HepG2 (cell line): ENCODE results near the gene ACYP2. TPM values are rescaled to one million over a fixed set of nuclear protein-coding genes. Genes with fewer than 3 reads are reported as not detected.

Source experiments
- ATAC-seq: fragments of 200-7000 bp; cut with Tn5 transposase; 3 replicates; pipeline ENCODE4 v1.9.1; 2020; ENCODE audit warnings: mild to moderate bottlenecking, moderate library complexity
- BruUV-seq: library from RNA; stranded (reverse); fragments of 400-500 nt; replicated peaks from 2 replicates; lab custom pipeline; 2021; lab: Mats Ljungman, UMichigan
- CTCF ChIA-PET: fragments of 300-600 bp; formaldehyde crosslinking; extraction: SDS; loops from one replicate; lab custom pipeline; 2021; ENCODE audit warnings: low total read pairs, inconsistent platforms, low intra/inter-chr PET ratio; lab: Yijun Ruan, JAX
- POLR2A ChIA-PET: fragments of 350-600 bp; sonication (Branson Sonifier 250); formaldehyde crosslinking; loops from one replicate; lab custom pipeline; 2020; ENCODE audit warnings: antibody characterized with exemption, inconsistent platforms; lab: Yijun Ruan, JAX
- DNase-seq: peaks from one replicate; pipeline ENCODE4 v3.0.0-alpha.2; 2015; ENCODE audit warnings: low spot score
- FAIRE-seq: peaks from 3 replicates; lab custom pipeline; 2011; peaks lifted over from hg19 to GRCh38; lab: Jason Lieb, UNC
- H2AFZ ChIP-seq: one replicate; pipeline ENCODE4 v1.6.1; 2011; ENCODE audit warnings: low read length, inconsistent platforms
- H3K27ac ChIP-seq: fragments of 300-600 bp; 3 replicates; pipeline ENCODE4 v1.8.0; 2011; ENCODE audit warnings: mixed run types, mild to moderate bottlenecking, mixed read lengths, low read length, inconsistent platforms; ENCODE audit not compliant: insufficient read depth; ENCODE audit errors: extremely low read length
- H3K27me3 ChIP-seq, 2 experiments: fragments of 200-600 bp in 1 of 2; 2 replicates in 1 of 2; 3 replicates in 1 of 2; pipeline versions ENCODE4 v1.6.0 to v1.8.0; 2011; ENCODE audit warnings: low read length in 2 of 2, mild to moderate bottlenecking in 2 of 2, moderate library complexity in 2 of 2, inconsistent platforms in 1 of 2; ENCODE audit not compliant: insufficient read depth in 2 of 2, control insufficient read depth in 1 of 2
- H3K36me3 ChIP-seq, 2 experiments: fragments of 200-600 bp in 1 of 2; replicated peaks in 1 of 2; 2 replicates in 1 of 2; 3 replicates in 1 of 2; pipeline versions ENCODE4 v1.5.1 to v1.8.0; 2011; ENCODE audit warnings: low read length in 2 of 2, inconsistent platforms in 1 of 2; ENCODE audit not compliant: insufficient read depth in 2 of 2, control insufficient read depth in 1 of 2
- H3K4me1 ChIP-seq: 2 replicates; pipeline ENCODE4 v1.5.1; 2012; ENCODE audit warnings: low read length, inconsistent platforms; ENCODE audit not compliant: insufficient read depth
- H3K4me2 ChIP-seq: 2 replicates; pipeline ENCODE4 v1.6.0; 2011; ENCODE audit warnings: low read depth, low read length, inconsistent platforms
- H3K4me3 ChIP-seq, 3 experiments: fragments of 200-600 bp in 1 of 3; sonication (generic), shearing (Covaris generic) in 1 of 3; replicated peaks in 1 of 3; 2 replicates each; pipeline ENCODE4 v1.5.1; 2011 to 2016; ENCODE audit warnings: low read length in 3 of 3, inconsistent platforms in 2 of 3, low read depth in 2 of 3, mild to moderate bottlenecking in 2 of 3, control low read depth in 1 of 3, mixed read lengths in 1 of 3; ENCODE audit not compliant: insufficient read depth in 1 of 3
- H3K79me2 ChIP-seq: one replicate; pipeline ENCODE4 v1.6.1; 2011; ENCODE audit warnings: low read length, inconsistent platforms; ENCODE audit not compliant: insufficient read depth
- H3K9ac ChIP-seq: 2 replicates; pipeline ENCODE4 v1.6.0; 2011; ENCODE audit warnings: mild to moderate bottlenecking, low read depth, low read length, inconsistent platforms; ENCODE audit not compliant: insufficient read depth
- H3K9me3 ChIP-seq: 2 replicates; pipeline ENCODE4 v1.5.1; 2012; ENCODE audit warnings: mild to moderate bottlenecking, low read length
- H4K20me1 ChIP-seq: 2 replicates; pipeline ENCODE4 v1.6.0; 2011; ENCODE audit warnings: inconsistent platforms, mild to moderate bottlenecking, low read length, moderate library complexity; ENCODE audit not compliant: insufficient read depth
- ETV6 ChIP-seq: sonication (generic); formaldehyde crosslinking; conservative IDR thresholded peaks from 2 replicates; pipeline ENCODE4 v1.4.0; 2020; ENCODE audit warnings: missing genetic modification reagents
- HMG20B ChIP-seq: conservative IDR thresholded peaks from 2 replicates; pipeline ENCODE4 v1.6.1; 2016; ENCODE audit warnings: missing genetic modification reagents, missing compliant biosample characterization
- NCOA2 ChIP-seq: sonication (generic); formaldehyde crosslinking; IDR thresholded peaks from 2 replicates; pipeline ENCODE4 v1.8.0; 2022; ENCODE audit warnings: inconsistent platforms
- ZBTB33 ChIP-seq: sonication (generic); formaldehyde crosslinking; IDR thresholded peaks from 2 replicates; pipeline ENCODE4 v1.4.0; 2020; ENCODE audit warnings: missing genetic modification reagents
- ZNF232 ChIP-seq: sonication (generic); formaldehyde crosslinking; IDR thresholded peaks from 2 replicates; pipeline ENCODE4 v1.4.0; 2020; ENCODE audit warnings: missing genetic modification reagents, borderline replicate concordance
- ZNF547 ChIP-seq: sonication (generic); formaldehyde crosslinking; IDR thresholded peaks from 2 replicates; pipeline ENCODE4 v1.5.1; 2020; ENCODE audit warnings: mild to moderate bottlenecking, missing genetic modification reagents
- ZNF557 ChIP-seq: sonication (generic); formaldehyde crosslinking; IDR thresholded peaks from 2 replicates; pipeline ENCODE4 v1.4.0; 2020; ENCODE audit warnings: missing genetic modification reagents
- WGBS: methylation state at CpG from one replicate; pipeline ENCODE4 v1.1.6; 2017; ENCODE audit warnings: low lambda C conversion rate; 5-methylcytosine and 5-hydroxymethylcytosine counted together
- in situ Hi-C: cut with HindIII; loops from 2 replicates; pipeline ENCODE4 v1.10.0; 2017; ENCODE audit warnings: low pct_unique_long_range_greater_than_20kb; ENCODE audit not compliant: extremely low pct_ligation_motif_present
- intact Hi-C: fragments of 100-400 bp; cut with micrococcal nuclease; formaldehyde crosslinking; loops from one replicate; pipeline ENCODE4 v1.10.0; 2022; ENCODE audit not compliant: unreplicated experiment
- polyA plus RNA-seq, 8 experiments: library from polyadenylated mRNA; depleted of rRNA in 3 of 8; stranded (reverse) in 7 of 8; unstranded in 1 of 8; fragments of >200 nt; fragmentation: Illumina TruSeq in 4 of 8; extraction: Trizol in 4 of 8; gene quantifications; 2 replicates each; pipeline versions ENCODE4 v1.2.1 to v1.2.3, GENCODE V29; 2011 to 2016; ENCODE audit warnings: low read depth in 4 of 8, missing spikeins in 1 of 8, mixed read lengths in 1 of 8; ENCODE audit not compliant: insufficient read depth in 1 of 8
- total RNA-seq, 5 experiments: library from RNA; depleted of rRNA; stranded (reverse); fragments of >200 nt; fragmentation: Illumina TruSeq; extraction: Trizol; gene quantifications; 2 replicates each; pipeline ENCODE4 v1.2.3, GENCODE V29; 2016; ENCODE audit warnings: low read depth in 1 of 5

Gene ACYP2
- total and polyA plus RNA-seq, 2 of the 13 experiments (the other 11 are each of a cell fraction or from before 2014, with no cell fraction given), result 12.3 to 12.7 TPM

GRCh38 chr2:54164106-54164505 is 48.7 kb downstream of the ACYP2 start:
- H3K27ac ChIP-seq, result no peak overlapping the region
- H3K9me3 ChIP-seq, result no peaks in the 10 kb centered on the region
- peaks cover 6% of the 10 kb centered on the region for H3K4me1 ChIP-seq
- H2AFZ ChIP-seq, result no peak overlapping the region
- TF ChIP-seq HMG20B (CRISPR knock-in tag), result no peak
- no peak for TF ChIP-seq ZBTB33 (CRISPR knock-in tag)
- TF ChIP-seq ZNF232, result no peak
- TF ChIP-seq ETV6 (CRISPR knock-in tag), result no peak
- TF ChIP-seq NCOA2 (CRISPR knock-in tag), result no peak
- H3K27me3 ChIP-seq, result no peaks in the 10 kb centered on the region
- H3K4me3 ChIP-seq, result no peak overlapping the region
- no peak for FAIRE-seq
- intact Hi-C loops (no loop called here), in situ Hi-C loops (no loop called here)
- H4K20me1 ChIP-seq, result no peaks in the 10 kb centered on the region
- no peaks in the 10 kb centered on the region for H3K79me2 ChIP-seq
- no peak overlapping the region for H3K9ac ChIP-seq
- WGBS, result 95% methylated on average over 1 of the region's 1 CpG
- DNase-seq, result no peak
- ChIA-PET CTCF (no interaction called here), POLR2A (no interaction called here)
- no TSS peak for BruUV-seq
- no peak overlapping the region for H3K4me2 ChIP-seq
- H3K36me3 ChIP-seq, result peaks cover 0 to 2% of the 10 kb centered on the region in 2 experiments; a peak in 1 of 5 replicates
- no peak for ATAC-seq

- Histone ChIP-seq H3K79me2 (no peaks in the 10 kb centered on the region), H3K36me3 (no peaks in the 10 kb centered on the region), H4K20me1 (no peaks in the 10 kb centered on the region), H2AFZ (no peak overlapping the region), H3K27ac (no peak overlapping the region), H3K4me1 (peaks cover 6% of the 10 kb centered on the region), H3K4me2 (no peak overlapping the region), H3K27me3 (no peaks in the 10 kb centered on the region), H3K9me3 (no peaks in the 10 kb centered on the region), H3K4me3 (no peak overlapping the region), H3K9ac (no peak overlapping the region)
- ChIA-PET POLR2A (no interaction called here), CTCF (no interaction called here)
- FAIRE-seq (no peak), ATAC-seq (no peak), DNase-seq (no peak)
- WGBS, result 90% methylated on average over 3 of the region's 3 CpGs
- intact Hi-C loops, result no loop called here
- no TSS peak for BruUV-seq
- in situ Hi-C loops, result no loop called here
- TF ChIP-seq ZNF557 (CRISPR knock-in tag) (no peak), ZBTB33 (CRISPR knock-in tag) (no peak), ZNF547 (CRISPR knock-in tag) (no peak)
These were observed 50.8 kb downstream of the ACYP2 start for GRCh38 chr2:54166121-54166773.
